PC-9 (cell line): ENCODE measurements around the gene ABCG4.

Experiments used
- CTCF ChIP-seq: fragments of 200-600 bp; sonication (generic); conservative IDR thresholded peaks from 2 replicates; pipeline ENCODE4 v1.6.1; 2017; ENCODE audit warnings: mixed run types, antibody characterized with exemption, mild to moderate bottlenecking, moderate library complexity
- EZH2 ChIP-seq: fragments of 200-600 bp; sonication (generic); IDR thresholded peaks from 2 replicates; pipeline ENCODE4 v1.8.0; 2017; ENCODE audit warnings: antibody characterized with exemption, low read depth

GRCh38 chr11:119167933-119168332 lies 19.1 kb downstream of the ABCG4 start:
- TF ChIP-seq CTCF (no peak), EZH2 (no peak)
